K562 (cell line): ENCODE measurements around the gene GGNBP2. TPM values are rescaled to one million over a fixed set of nuclear protein-coding genes. Genes with fewer than 3 reads are reported as not detected.

Experiments
- CBX5 ChIP-seq: IDR thresholded peaks from 2 replicates; pipeline ENCODE4 v1.6.1; 2014; ENCODE audit warnings: low read depth, borderline replicate concordance
- CHD1 ChIP-seq: fragments of 200-600 bp; sonication (generic); IDR thresholded peaks from one replicate; pipeline ENCODE4 v1.6.1; 2012; ENCODE audit warnings: mild to moderate bottlenecking, moderate library complexity, low read length, inconsistent platforms
- HNRNPL ChIP-seq: fragments of 200-400 bp; formaldehyde crosslinking; IDR thresholded peaks from 2 replicates; pipeline ENCODE4 v1.6.1; 2017; ENCODE audit warnings: low read depth, mild to moderate bottlenecking, low read length
- HOMEZ ChIP-seq: fragments of 250-450 bp; sonication (Bioruptor Pico); IDR thresholded peaks from 2 replicates; pipeline ENCODE4 v1.4.0; 2020; ENCODE audit warnings: mild to moderate bottlenecking, moderate library complexity
- JUN ChIP-seq, 2 experiments: sonication (generic) in 1 of 2; formaldehyde crosslinking in 1 of 2; IDR thresholded peaks; 2 replicates each; pipeline versions ENCODE4 v1.6.1 to v1.8.0; 2012 to 2022; ENCODE audit warnings: borderline replicate concordance in 2 of 2, mild to moderate bottlenecking in 2 of 2, improper control_type of control experiment in 1 of 2, low read depth in 1 of 2, low read length in 1 of 2, missing genetic modification reagents in 1 of 2
- OTX1 ChIP-seq: fragments of 450-650 bp; formaldehyde crosslinking; IDR thresholded peaks from 2 replicates; pipeline ENCODE4 v1.4.0; 2022; ENCODE audit warnings: mild to moderate bottlenecking
- POLR2AphosphoS5 ChIP-seq: IDR thresholded peaks from 2 replicates; pipeline ENCODE4 v1.6.1; 2011; ENCODE audit warnings: mild to moderate bottlenecking, low read depth, low read length, moderate library complexity; ENCODE audit not compliant: control insufficient read depth, insufficient read depth
- RHOXF2B ChIP-seq: fragments of 250-450 bp; sonication (Bioruptor Pico); conservative IDR thresholded peaks from 2 replicates; pipeline ENCODE4 v1.5.1; 2021
- SAP30 ChIP-seq: fragments of 200-600 bp; sonication (generic); IDR thresholded peaks from 2 replicates; pipeline ENCODE4 v1.6.1; 2012; ENCODE audit warnings: borderline replicate concordance, low read depth, mild to moderate bottlenecking, moderate library complexity, low read length, control low read depth, inconsistent platforms; ENCODE audit not compliant: insufficient read depth, poor library complexity, severe bottlenecking
- TEAD1 ChIP-seq, 2 experiments: fragments of 450-650 bp in 1 of 2; sonication (generic) in 1 of 2; formaldehyde crosslinking; IDR thresholded peaks; 2 replicates each; pipeline versions ENCODE4 v1.4.0 to v1.8.0; 2020 to 2022; ENCODE audit warnings: mild to moderate bottlenecking in 2 of 2, missing genetic modification reagents in 1 of 2
- TEAD4 ChIP-seq, 2 experiments: sonication (generic) in 1 of 2; formaldehyde crosslinking in 1 of 2; IDR thresholded peaks; 2 replicates each; pipeline versions ENCODE4 v1.6.1 to v1.8.0; 2012 to 2022; ENCODE audit warnings: borderline replicate concordance in 1 of 2, inconsistent platforms in 1 of 2, low read length in 1 of 2, mild to moderate bottlenecking in 1 of 2, missing genetic modification reagents in 1 of 2
- WHSC1 ChIP-seq: IDR thresholded peaks from one replicate; pipeline ENCODE4 v1.6.1; 2012; ENCODE audit warnings: low read length, control low read depth, inconsistent platforms
- ZNF146 ChIP-seq: IDR thresholded peaks from one replicate; pipeline ENCODE4 v1.6.1; 2018; ENCODE audit warnings: missing compliant biosample characterization; ENCODE audit not compliant: unreplicated experiment
- ZNF445 ChIP-seq: fragments of 250-450 bp; sonication (Bioruptor Pico); IDR thresholded peaks from 2 replicates; pipeline ENCODE4 v1.4.0; 2020; ENCODE audit warnings: low read depth, mild to moderate bottlenecking, moderate library complexity
- ZNF644 ChIP-seq: fragments of 200-800 bp; sonication (Bioruptor generic); IDR thresholded peaks from 2 replicates; pipeline ENCODE4 v1.6.1; 2016; ENCODE audit warnings: low read depth, missing genetic modification characterization, missing compliant biosample characterization
- polyA plus RNA-seq, 8 experiments: library from polyadenylated mRNA; depleted of rRNA in 4 of 8; stranded (reverse) in 5 of 8; unstranded in 3 of 8; fragments of >200 nt; fragmentation: Nextera tagmentation in 2 of 8; fragmentation: Illumina TruSeq in 1 of 8; extraction: Ambion mirVana in 2 of 8; extraction: Trizol in 1 of 8; gene quantifications; 2 replicates each; pipeline versions ENCODE4 v1.2.1 to v1.2.3, GENCODE V29; 2011 to 2014; ENCODE audit warnings: inconsistent platforms in 1 of 8, missing spikeins in 1 of 8
- total RNA-seq, 7 experiments: library from RNA; depleted of rRNA in 6 of 7; stranded (reverse); fragments of >200 nt in 6 of 7; fragmentation: Illumina TruSeq in 2 of 7; extraction: Trizol in 2 of 7; gene quantifications; 2 replicates each; pipeline versions ENCODE4 v1.2.1 to v1.2.3, GENCODE V29; 2011 to 2021; ENCODE audit warnings: low replicate concordance in 1 of 7
- TF ChIP-seq, protein P1 (sequence below): fragments of 200-400 bp; formaldehyde crosslinking; IDR thresholded peaks from 2 replicates; pipeline ENCODE4 v1.6.1; 2017; ENCODE audit warnings: mild to moderate bottlenecking, low read depth, low read length, moderate library complexity
- TF ChIP-seq, protein P2 (sequence below): fragments of 250-450 bp; sonication (Bioruptor Pico); IDR thresholded peaks from 2 replicates; pipeline ENCODE4 v1.8.0; 2021; ENCODE audit warnings: moderate library complexity, mild to moderate bottlenecking, inconsistent platforms
- TF ChIP-seq, protein P3 (sequence below): fragments of 250-450 bp; sonication (Bioruptor Pico); IDR thresholded peaks from 2 replicates; pipeline ENCODE4 v1.5.0; 2021
- TF ChIP-seq, protein P4 (sequence below): fragments of 450-650 bp; formaldehyde crosslinking; IDR thresholded peaks from 2 replicates; pipeline ENCODE4 v1.4.0; 2020; ENCODE audit warnings: mild to moderate bottlenecking, mixed read lengths

Gene GGNBP2
- total and polyA plus RNA-seq, 9 of the 15 experiments (the other 6 are each of a cell fraction or from before 2014, with no cell fraction given): 35.7 to 96.6 (median 64.1) TPM

- TF ChIP-seq, protein P1, sequence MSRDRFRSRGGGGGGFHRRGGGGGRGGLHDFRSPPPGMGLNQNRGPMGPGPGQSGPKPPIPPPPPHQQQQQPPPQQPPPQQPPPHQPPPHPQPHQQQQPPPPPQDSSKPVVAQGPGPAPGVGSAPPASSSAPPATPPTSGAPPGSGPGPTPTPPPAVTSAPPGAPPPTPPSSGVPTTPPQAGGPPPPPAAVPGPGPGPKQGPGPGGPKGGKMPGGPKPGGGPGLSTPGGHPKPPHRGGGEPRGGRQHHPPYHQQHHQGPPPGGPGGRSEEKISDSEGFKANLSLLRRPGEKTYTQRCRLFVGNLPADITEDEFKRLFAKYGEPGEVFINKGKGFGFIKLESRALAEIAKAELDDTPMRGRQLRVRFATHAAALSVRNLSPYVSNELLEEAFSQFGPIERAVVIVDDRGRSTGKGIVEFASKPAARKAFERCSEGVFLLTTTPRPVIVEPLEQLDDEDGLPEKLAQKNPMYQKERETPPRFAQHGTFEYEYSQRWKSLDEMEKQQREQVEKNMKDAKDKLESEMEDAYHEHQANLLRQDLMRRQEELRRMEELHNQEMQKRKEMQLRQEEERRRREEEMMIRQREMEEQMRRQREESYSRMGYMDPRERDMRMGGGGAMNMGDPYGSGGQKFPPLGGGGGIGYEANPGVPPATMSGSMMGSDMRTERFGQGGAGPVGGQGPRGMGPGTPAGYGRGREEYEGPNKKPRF: no peak
- TF ChIP-seq ZNF146 (CRISPR knock-in tag) (peak; percentile 5), HNRNPL (peak; percentile 82), HOMEZ (CRISPR knock-in tag) (no peak), TEAD4 (IDR thresholded peaks at IDR 0.05; ENCODE audit: low read length) (no peak), TEAD4 (CRISPR knock-in tag; IDR thresholded peaks at IDR 0.05; ENCODE audit: borderline replicate concordance) (no peak), WHSC1 (no peak), ZNF445 (no peak), JUN (IDR thresholded peaks at IDR 0.05; ENCODE audit: borderline replicate concordance, low read depth, low read length) (peak; percentile 51; the same call in 1 of the 2 replicates), JUN (CRISPR knock-in tag; IDR thresholded peaks at IDR 0.05; ENCODE audit: borderline replicate concordance) (0 out of 2 replicates have a peak, but pooled peaks have one; percentile 30), SAP30 (peak; percentile 56), TEAD1 (CRISPR knock-in tag; IDR thresholded peaks at IDR 0.05) (0 out of 4 replicates have a peak, but pooled peaks have one; percentile 41 to 46), RHOXF2B (no peak), OTX1 (CRISPR knock-in tag) (no peak), CBX5 (peak; percentile 76), POLR2AphosphoS5 (peak; percentile 59), CHD1 (no peak), ZNF644 (tag) (no peak)
- TF ChIP-seq, protein P2, sequence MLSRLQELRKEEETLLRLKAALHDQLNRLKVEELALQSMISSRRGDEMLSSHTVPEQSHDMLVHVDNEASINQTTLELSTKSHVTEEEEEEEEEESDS (CRISPR knock-in tag): no peak
- TF ChIP-seq, protein P3, sequence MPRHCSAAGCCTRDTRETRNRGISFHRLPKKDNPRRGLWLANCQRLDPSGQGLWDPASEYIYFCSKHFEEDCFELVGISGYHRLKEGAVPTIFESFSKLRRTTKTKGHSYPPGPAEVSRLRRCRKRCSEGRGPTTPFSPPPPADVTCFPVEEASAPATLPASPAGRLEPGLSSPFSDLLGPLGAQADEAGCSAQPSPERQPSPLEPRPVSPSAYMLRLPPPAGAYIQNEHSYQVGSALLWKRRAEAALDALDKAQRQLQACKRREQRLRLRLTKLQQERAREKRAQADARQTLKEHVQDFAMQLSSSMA (CRISPR knock-in tag): no peak; the same call in none of the 2 replicates
- TF ChIP-seq, protein P4, sequence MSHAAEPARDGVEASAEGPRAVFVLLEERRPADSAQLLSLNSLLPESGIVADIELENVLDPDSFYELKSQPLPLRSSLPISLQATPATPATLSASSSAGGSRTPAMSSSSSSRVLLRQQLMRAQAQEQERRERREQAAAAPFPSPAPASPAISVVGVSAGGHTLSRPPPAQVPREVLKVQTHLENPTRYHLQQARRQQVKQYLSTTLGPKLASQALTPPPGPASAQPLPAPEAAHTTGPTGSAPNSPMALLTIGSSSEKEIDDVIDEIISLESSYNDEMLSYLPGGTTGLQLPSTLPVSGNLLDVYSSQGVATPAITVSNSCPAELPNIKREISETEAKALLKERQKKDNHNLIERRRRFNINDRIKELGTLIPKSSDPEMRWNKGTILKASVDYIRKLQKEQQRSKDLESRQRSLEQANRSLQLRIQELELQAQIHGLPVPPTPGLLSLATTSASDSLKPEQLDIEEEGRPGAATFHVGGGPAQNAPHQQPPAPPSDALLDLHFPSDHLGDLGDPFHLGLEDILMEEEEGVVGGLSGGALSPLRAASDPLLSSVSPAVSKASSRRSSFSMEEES: no peak
Observed at GRCh38 chr17:36545465-36546417, 1.0 kb downstream of the GGNBP2 start (continued).
